Upper lobe of left lung (tissue), 4 donors: ENCODE measurements around the gene TPSD1.
"Not testable (repeated sequence)": the region's sequence is repeated elsewhere in the genome, so short reads cannot be mapped to it uniquely, and the experiment has no call there.

Experiments used
- EP300 ChIP-seq, 4 donors: sonication (generic); formaldehyde crosslinking; IDR thresholded peaks; one replicate each; pipeline ENCODE4 v1.5.1; 2017; ENCODE audit warnings: antibody characterized with exemption in 4 of 4, control low read depth in 2 of 4
- POLR2A ChIP-seq, 4 donors: fragments of 450-650 bp; IDR thresholded peaks; one replicate each; pipeline ENCODE4 v1.5.1; 2016 to 2017; ENCODE audit warnings: antibody characterized with exemption in 4 of 4, mild to moderate bottlenecking in 2 of 4
- POLR2AphosphoS5 ChIP-seq, 2 donors: sonication (generic); formaldehyde crosslinking; IDR thresholded peaks; one replicate each; pipeline ENCODE4 v1.5.1; 2017; ENCODE audit warnings: antibody characterized with exemption in 2 of 2
- TF ChIP-seq, protein P1 (sequence below), 6 experiments: fragments of 450-650 bp in 4 of 6; fragments of 200-600 bp in 2 of 6; sonication (generic) in 2 of 6; IDR thresholded peaks; one replicate each; pipeline ENCODE4 v1.5.1; 2016 to 2019; ENCODE audit warnings: antibody characterized with exemption in 6 of 6

DNA sequence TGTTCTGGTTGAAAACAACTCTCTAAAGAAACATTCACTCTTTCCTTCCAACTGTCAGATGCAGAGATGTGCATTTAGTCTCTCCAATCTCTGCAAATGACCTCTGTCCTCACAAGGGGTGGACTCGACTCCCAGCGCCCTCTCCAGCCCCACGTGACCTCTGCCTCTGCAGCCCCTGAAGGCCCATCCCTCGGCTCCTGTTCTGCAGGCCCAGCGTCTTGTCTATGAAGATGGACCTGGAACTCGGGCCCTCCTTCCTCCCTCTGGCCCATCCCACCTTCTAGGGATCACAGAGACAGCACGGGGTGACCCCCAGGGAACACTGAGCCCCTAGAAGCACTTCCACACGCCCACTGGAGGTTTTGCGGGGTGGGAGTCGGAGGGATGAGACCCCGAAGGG lies 12.5 kb upstream of the TPSD1 start:
- TF ChIP-seq, protein P1, sequence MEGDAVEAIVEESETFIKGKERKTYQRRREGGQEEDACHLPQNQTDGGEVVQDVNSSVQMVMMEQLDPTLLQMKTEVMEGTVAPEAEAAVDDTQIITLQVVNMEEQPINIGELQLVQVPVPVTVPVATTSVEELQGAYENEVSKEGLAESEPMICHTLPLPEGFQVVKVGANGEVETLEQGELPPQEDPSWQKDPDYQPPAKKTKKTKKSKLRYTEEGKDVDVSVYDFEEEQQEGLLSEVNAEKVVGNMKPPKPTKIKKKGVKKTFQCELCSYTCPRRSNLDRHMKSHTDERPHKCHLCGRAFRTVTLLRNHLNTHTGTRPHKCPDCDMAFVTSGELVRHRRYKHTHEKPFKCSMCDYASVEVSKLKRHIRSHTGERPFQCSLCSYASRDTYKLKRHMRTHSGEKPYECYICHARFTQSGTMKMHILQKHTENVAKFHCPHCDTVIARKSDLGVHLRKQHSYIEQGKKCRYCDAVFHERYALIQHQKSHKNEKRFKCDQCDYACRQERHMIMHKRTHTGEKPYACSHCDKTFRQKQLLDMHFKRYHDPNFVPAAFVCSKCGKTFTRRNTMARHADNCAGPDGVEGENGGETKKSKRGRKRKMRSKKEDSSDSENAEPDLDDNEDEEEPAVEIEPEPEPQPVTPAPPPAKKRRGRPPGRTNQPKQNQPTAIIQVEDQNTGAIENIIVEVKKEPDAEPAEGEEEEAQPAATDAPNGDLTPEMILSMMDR (IDR thresholded peaks at IDR 0.05) = not testable (repeated sequence)
- not testable (repeated sequence) for TF ChIP-seq POLR2AphosphoS5, POLR2A, EP300 (IDR thresholded peaks at IDR 0.05)
